Left colon (tissue), 2 donors: ENCODE results near the gene GVQW3. TPM values are rescaled to one million over a fixed set of nuclear protein-coding genes. Genes with fewer than 3 reads are reported as not detected.

Experiments
- ATAC-seq: fragments of 200-7000 bp; cut with Tn5 transposase; one replicate; pipeline ENCODE4 v1.9.1; 2020; ENCODE audit warnings: mild to moderate bottlenecking, moderate library complexity
- DNase-seq, 2 donors: peaks; one replicate each; pipeline ENCODE4 v3.0.0-alpha.2; 2020
- intact Hi-C, 2 donors: fragments of 100-400 bp; cut with DNase I in 1 of 2; cut with micrococcal nuclease in 1 of 2; formaldehyde crosslinking; loops; one replicate each; pipeline versions ENCODE4 v1.11.2 to v1.14.0; 2022; cut with DNase I, micrococcal nuclease
- long read RNA-seq: library from polyadenylated mRNA; unstranded; transcript quantifications from one replicate; pipeline ENCODE4 v2.0.0, GENCODE V29; 2021
- total RNA-seq, 2 donors: library from RNA; stranded (reverse); fragmentation: NEBNext Ultra II Directional; extraction: Animal tissue kit (Norgen Biotek cat#: 25700); gene quantifications; one replicate each; pipeline ENCODE4 v1.2.1, GENCODE V29; 2021
- donor health status: DM: no; HTN: no; CAD: no.
- donor health status: DM: yes; HTN: yes; CAD: no.

Gene GVQW3
- total RNA-seq, result 1 to 10 TPM; 2.4 to 2.7 TPM
- long read RNA-seq, partial matches to known transcripts, result 0 of 2 reads
- long read RNA-seq, other reads (novel, unspliced or antisense), result 1 of 2 reads

DNA sequence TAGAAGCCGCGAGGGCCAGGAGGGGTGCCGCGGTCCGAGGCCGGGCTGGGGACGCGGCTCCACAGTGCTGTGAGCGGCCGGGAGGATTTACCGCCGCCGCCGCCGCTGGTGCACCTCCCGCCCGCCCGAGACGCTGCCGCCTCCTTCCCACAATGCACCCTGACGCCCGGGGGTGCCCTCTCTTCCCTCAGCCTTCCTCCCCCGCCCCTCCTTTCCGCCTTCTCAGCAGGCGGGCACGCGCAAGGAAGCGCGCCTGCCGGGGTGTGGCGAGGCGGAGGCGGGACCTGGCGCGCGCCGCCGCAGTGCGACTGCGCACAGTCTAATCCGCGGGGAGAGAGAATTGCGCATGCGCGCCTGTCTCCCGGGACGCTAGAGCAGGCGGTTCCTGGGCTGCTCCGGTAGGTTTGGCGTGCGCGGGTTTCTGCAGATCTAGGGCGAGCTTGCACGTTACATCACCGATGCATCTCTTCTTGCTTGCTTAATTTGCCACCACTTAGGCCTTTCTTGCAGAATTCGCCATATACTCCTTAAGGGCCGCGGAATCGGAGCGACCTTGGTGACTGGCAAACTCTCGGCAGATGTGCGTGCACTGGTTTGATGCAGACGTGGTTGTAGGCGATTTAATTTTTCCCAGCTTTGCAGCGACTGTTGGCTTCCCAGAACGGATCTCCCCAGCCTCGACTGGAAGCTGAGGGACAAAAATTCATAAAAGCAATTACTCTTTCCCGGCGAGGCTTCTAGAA lies at the start of gene GVQW3, which contains the start of gene THAP12:
Gene GVQW3, plus strand, starts transcription at position 347 of the 743 bp plus-strand sequence. CDS start 506 bp downstream, outside the sequence.
Gene THAP12, minus strand, starts transcription at position 156 of the 743 bp plus-strand sequence. CDS start 296 bp downstream, outside the sequence.
- peak; percentile 94 for ATAC-seq
- intact Hi-C loops, result no loop called here
- peak; percentile 98 for DNase-seq

GRCh38 chr11:76334826-76335389 lies 46.2 kb upstream of the GVQW3 start:
- ATAC-seq, result no peak
- DNase-seq, result no peak
- intact Hi-C loops, result no loop called here

DNA sequence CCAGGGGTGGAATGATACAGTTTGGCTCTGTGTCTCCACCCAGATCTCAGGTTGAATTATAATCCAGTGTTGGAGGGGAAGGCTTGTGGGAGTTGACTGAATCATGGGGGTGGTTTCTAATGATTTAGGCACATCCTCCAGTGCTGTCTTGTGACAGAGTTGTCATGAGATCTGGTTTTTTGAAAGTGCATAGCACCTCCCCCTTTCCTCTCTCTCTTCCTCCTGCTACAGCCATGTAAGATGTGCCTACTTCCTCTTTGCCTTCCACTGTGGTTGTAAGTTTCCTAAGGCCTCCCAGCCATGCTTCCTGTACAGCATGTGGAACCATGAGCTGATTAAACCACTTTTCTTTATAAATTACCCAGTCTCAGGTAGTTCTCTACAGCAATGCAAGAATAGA lies 45.3 kb upstream of the GVQW3 start:
- intact Hi-C loops, result no loop called here
- no peak for ATAC-seq
- DNase-seq, result no peak

DNA sequence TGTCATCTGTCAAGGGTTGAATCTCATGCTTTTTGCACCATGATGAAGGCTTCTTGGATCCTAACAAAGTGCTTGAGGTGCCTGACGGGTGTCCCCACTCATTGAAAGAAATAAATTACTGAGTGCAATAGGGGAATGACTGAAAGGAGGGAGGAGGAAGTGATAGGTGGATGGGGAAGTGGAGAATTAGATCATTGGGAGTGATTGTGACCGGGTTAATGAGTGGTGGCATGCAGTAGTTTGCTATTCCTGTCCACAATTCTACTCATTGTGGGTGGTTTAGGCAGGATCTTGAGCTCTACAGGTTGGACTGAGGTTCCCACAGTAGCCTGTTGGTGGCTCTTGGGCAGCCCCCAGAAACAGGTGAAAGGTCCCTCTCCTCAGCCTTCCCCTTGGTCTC lies 44.5 kb upstream of the GVQW3 start:
- ATAC-seq (no peak), DNase-seq (no peak)
- intact Hi-C loops, result no loop called here

DNA sequence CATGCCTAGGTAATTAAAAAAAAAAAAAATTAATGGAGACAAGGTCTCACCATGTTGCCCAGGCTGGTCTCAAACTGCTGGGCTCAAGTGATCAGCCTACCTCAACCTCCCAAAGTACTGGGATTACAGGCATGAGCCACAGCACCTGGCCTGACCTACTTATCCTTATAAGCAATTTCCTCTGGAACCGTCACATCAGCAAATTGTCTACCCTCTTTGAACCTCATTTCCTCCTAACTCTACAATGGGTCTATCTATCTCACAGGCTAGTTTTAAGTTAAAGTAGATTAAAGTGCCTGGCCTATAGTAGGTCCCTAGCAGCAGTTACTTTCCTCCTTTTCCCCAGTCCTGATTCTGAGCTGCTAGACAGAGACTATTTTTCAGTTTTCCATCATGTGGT lies 43.7 kb upstream of the GVQW3 start:
- ATAC-seq (no peak), DNase-seq (no peak)
- intact Hi-C loops, result no loop called here

GRCh38 chr11:76337923-76338322 lies 43.2 kb upstream of the GVQW3 start:
- ATAC-seq (no peak), DNase-seq (no peak)
- intact Hi-C loops, result no loop called here

DNA sequence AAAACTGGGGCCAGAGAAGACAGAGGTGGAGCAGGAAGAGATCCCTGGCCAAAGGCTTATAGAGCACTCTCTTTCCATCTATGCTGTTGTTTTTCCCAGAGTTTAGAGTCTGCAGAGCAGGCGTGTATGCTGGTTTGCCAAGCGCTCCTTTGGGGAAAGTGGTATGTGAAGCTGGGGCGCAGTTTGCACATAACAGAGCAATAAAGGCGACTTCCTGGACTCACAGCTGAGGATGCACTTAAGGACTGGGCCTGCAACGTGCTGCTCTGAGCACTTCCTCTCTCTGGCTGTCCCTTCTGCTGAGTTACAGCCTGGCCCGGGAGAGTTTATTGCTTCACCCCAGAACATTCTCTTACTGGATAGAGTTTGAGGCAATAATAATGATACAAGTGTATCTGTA lies 41.9 kb upstream of the GVQW3 start:
- intact Hi-C loops, result no loop called here
- DNase-seq, result peak; percentile 39 to 70
- peak; percentile 93 for ATAC-seq

GRCh38 chr11:76347466-76347865 lies 33.7 kb upstream of the GVQW3 start:
- intact Hi-C loops, result no loop called here
- ATAC-seq (peak; percentile 65), DNase-seq (no peak)

- intact Hi-C loops, result no loop called here
- ATAC-seq (no peak), DNase-seq (no peak)
These were observed 32.8 kb upstream of the GVQW3 start for GRCh38 chr11:76348348-76348747.

DNA sequence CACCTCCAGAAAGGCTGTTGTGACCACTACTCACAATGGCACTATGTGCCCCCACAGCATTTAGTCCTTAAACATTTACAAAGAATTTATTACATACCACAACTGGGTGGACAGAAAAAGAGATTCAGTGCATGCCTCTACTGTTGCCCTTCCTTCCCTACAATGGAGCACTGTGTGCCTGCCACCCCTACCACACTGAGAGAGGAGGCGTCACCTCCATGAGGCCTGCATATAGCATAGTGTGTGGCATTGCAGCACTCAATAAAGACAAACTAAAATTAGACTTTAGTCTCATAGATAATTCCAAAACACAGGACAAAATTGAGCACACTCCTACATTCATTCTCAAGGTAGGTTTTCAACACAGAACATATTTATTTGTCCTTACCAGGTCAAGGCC lies 26.0 kb upstream of the GVQW3 start:
- intact Hi-C loops, result no loop called here

DNA sequence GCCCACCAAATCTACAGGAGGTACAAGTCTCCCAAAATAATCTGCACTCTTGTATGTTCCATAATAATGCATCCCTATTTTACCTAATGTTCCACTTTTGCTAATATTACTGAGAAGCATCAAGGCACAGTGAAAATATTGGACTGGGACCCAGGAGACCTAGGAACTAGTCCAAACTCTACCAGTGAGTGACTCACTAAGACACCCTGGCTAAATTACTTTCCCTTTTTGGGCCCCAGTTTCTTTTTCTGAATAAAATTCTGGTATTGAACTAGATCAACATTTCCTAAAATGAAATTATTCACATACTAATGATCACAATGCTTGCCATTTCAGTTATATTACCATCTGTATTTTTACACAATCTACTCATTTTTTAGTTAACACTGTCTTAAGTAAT lies 19.7 kb upstream of the GVQW3 start:
- intact Hi-C loops, result no loop called here

More for the DNA sequence above, 26.0 kb upstream of the GVQW3 start:
- DNase-seq, result no peak
- no peak for ATAC-seq

DNA sequence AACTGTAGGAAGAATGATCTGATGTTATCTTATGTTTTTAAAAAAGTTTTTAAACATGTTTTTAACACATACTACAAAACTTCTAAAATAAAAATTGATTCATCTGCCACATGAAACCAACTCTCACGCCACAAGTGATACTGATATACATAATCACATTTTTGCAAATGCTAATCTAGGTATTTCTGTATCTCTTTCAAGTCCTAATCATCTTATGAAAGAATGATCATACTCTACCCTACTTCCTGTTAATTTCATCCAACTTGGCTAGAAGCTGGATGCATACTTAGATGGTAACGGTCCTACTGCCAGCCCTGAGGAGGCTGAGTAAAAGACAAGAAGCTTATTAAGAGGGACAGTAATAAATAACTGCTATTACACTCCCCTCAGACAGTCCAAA lies 19.3 kb upstream of the GVQW3 start:
- ATAC-seq, result no peak
- intact Hi-C loops, result no loop called here
- no peak for DNase-seq

More for the DNA sequence above, 19.7 kb upstream of the GVQW3 start:
- DNase-seq, result no peak
- no peak for ATAC-seq

- DNase-seq, result no peak
- ATAC-seq, result no peak
- intact Hi-C loops, result no loop called here
These were observed 18.4 kb upstream of the GVQW3 start for GRCh38 chr11:76362716-76363115.

DNA sequence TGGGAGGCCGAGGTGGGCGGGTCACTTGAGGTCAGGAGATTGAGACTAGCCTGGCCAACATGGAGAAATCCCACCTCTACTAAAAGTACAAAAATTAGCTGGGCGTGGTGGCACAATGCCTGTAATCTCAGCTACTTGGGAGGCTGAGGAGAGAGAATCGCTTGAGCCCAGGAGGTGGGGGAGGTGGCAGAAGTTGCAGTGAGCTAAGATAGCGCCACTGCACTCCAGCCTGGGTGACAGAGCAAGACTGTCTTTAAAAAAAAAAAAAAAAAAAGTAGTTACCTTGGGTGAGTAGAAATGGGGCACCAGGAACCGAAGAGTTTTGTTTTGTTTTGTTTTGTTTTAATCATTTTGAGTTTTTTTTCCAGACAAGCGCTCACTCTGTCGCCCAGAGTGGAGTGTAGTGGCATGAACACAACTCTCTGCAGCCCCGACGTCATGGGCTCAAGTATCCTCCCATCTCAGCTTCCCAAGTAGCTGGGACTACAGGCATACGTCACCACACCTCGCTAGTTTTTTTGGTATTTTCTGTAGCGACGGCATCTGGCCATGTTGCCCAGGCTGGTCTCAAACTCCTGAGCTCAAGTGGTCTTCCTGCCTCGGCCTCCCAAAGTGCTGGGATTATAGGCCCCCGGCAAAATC lies 16.0 kb upstream of the GVQW3 start:
- intact Hi-C loops, result no loop called here
- DNase-seq (no peak), ATAC-seq (no peak)

DNA sequence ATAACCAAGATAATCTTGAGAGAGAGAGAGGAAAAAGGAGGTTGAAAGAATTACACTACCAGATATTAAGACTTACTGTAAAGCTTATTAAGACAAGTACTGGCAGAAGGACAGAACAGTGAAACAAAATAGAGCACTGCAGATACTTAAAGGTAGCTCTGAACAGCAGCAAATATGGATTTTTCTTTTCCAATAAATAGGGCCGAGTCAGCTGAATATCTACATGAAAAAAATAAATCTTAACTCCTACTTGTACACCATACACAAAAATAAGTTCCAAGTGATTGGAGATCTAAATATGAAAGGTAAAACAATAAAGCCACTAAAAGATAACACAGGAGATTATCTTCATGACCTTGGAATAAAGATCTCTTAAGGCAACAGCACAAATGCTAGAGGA lies 12.6 kb upstream of the GVQW3 start:
- intact Hi-C loops, result no loop called here
- DNase-seq, result no peak
- no peak for ATAC-seq

DNA sequence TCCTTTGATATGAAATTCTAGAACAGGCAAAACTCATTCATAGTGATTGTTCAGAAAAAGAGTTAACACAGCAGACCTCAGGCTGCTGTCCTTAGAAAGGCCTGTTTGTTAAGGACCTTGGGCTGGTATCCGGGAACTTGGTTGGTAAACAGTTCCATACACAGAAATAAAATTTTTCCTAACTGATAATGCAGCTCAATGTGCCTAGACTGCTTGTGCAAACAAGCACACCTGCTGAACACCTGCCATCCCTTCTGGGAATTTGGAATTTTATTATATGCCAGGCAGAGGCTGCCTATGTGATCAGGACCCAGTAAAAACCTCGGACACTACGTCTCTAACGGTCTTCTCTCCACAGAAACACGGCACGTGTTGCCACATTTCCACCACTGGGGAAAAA lies 11.7 kb upstream of the GVQW3 start:
- DNase-seq (peak; percentile 47 to 55), ATAC-seq (peak; percentile 76)
- intact Hi-C loops, result no loop called here

- ATAC-seq, result peak; percentile 80
- DNase-seq, result no peak
- intact Hi-C loops, result no loop called here
These were observed 10.0 kb upstream of the GVQW3 start for GRCh38 chr11:76371170-76371569.

GRCh38 chr11:76376746-76377558 lies 4.2 kb upstream of the GVQW3 start:
- intact Hi-C loops, result no loop called here
- ATAC-seq, result peak; percentile 17

GRCh38 chr11:76379807-76380158 lies 1.3 kb upstream of the GVQW3 start:
- ATAC-seq, result no peak
- DNase-seq, result no peak
- intact Hi-C loops, result no loop called here

More at GRCh38 chr11:76376746-76377558, 4.2 kb upstream of the GVQW3 start:
- no peak for DNase-seq
